GM18519 (cell line): Measurements from ENCODE around the gene SEMA3D.

Experiments
- ATAC-seq: cut with Tn5 transposase; IDR thresholded peaks from one replicate; pipeline ENCODE4 v1.9.1; 2021; ENCODE audit warnings: mild to moderate bottlenecking, moderate library complexity; ENCODE audit not compliant: unreplicated experiment, low FRiP score

SEMA3D gene

DNA sequence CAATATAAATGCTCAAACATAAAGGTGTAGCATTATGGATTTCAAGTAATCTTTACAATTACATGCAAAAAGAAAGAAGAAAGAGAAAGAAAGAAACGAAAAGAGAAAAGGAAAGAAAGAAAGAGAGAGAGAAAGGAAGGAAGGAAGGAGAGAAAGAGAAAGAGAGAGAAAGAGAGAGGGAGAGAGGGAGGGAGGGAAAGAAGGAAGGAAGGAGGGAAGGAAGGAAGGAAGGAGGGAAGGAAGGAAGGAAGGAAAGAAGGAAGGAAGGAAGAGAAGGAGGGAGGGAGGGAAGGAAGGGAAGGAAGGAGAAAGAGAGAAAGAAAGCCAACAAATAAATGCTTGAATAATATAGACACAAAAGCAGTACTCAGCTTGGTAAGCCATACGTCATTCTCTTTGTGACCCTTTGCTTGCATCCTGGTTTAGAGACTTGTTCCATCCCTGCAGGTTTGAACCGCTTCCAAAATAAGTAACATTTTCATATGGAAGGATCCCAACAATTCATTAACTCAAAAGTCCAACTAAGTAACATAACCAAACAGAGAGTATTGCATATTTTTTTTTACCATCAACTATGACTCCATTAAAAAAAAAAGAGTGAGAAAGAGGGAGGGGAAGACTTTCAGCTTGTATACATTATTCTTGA lies 95.8 kb downstream of the SEMA3D start:
- ATAC-seq: no peak

DNA sequence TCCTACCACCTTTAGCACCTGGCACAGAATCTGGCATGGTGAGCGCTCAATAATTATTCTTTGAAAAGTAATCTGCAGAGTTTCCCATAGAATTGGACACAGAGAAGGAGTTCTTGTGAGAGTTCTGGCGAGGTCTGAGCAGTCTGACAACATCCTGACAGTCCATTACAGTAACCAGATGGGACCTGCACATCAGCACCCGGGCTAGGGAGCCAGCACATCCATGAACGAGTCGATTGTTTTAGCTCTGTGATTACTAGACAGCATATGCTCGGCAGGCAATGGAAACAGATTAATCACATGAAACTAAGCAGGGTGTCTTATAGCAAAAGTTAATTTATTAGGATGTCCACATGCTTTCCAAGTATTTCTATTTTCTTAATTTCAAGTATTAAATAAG lies 96.7 kb downstream of the SEMA3D start:
- ATAC-seq: no peak

GRCh38 chr7:85081846-85082245 lies 105.0 kb downstream of the SEMA3D start:
- ATAC-seq: no peak

- no peak for ATAC-seq
Measured at GRCh38 chr7:85081392-85081791, 105.5 kb downstream of the SEMA3D start.

DNA sequence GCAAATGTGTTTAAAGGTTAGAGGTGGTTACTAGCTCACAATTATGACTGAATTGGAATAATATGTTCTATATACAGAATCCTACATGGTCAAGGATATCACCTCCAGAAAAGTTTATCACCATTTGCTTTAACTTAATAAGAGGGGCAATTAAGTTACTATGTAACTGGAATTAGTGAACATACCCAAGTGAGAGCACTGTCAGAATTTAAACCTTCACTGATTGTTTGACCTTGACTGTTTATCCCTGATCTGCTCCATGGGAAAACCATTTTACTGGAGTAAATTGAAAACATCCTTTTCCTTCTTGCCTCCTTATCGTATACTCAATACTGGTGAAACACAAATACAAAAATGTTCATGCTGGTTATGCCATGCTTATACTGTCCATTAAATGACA lies 107.4 kb downstream of the SEMA3D start:
- no peak for ATAC-seq

GRCh38 chr7:85078181-85078580 lies 108.7 kb downstream of the SEMA3D start:
- ATAC-seq: no peak

DNA sequence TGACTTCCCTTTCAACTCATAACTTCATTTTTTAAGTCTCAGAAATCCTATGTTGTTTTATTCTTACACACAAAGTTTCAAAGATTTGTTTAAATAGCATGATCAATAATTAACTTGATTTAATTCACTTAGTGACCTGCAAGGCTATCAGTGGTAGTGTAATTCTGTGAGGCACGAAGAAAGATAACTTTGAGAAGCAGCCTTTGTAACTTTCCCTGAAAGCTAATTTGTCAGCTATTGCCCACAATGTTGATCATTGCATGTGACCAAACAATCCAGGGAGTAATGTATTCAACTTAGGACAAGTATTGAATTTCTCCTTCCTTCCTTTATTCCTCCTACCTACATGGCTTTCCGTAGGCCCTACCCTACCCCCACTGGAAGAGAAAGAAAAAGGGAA lies 111.0 kb downstream of the SEMA3D start:
- no peak for ATAC-seq

DNA sequence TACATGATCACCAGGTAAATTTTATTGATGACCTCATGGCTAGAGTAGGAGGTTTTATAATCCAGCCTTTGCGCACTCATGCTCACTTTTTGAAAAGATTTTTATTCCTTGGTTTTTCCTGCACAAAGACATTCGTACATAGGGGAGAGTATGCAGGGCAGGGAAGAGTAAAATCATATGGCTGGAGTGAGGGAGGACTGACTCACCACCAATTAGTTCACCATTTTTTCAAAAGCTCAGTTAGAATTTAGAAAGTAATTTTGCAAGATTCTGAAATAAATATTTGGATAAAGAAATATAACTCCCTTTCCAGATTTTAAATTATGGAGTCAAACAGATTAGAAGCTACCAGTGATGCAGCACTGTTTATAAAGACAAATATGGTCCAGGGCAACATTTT lies 111.9 kb downstream of the SEMA3D start:
- no peak for ATAC-seq

- ATAC-seq: no peak
Measured at GRCh38 chr7:85074016-85074415, 112.8 kb downstream of the SEMA3D start.

GRCh38 chr7:85070967-85071628 lies 115.8 kb downstream of the SEMA3D start:
- no peak for ATAC-seq

DNA sequence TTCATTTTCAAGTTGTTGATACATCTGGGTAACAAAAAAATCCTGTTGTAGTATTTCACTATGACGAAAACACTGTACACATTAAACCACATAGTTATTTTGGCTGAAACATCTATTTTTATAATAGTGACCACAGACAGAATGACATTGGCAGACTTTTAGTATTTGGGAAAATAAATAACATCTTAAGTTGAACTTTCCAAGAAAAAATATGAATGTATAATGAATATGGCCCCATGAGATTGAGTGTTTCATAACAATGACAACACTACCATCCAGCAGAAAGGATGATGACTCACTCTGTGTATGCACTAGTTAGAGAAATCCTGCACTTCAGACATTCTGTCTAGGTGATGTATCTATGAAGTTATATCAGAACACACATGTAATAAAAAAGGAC lies 118.1 kb downstream of the SEMA3D start:
- ATAC-seq: no peak

GRCh38 chr7:85067371-85067770 lies 119.5 kb downstream of the SEMA3D start:
- ATAC-seq: no peak

DNA sequence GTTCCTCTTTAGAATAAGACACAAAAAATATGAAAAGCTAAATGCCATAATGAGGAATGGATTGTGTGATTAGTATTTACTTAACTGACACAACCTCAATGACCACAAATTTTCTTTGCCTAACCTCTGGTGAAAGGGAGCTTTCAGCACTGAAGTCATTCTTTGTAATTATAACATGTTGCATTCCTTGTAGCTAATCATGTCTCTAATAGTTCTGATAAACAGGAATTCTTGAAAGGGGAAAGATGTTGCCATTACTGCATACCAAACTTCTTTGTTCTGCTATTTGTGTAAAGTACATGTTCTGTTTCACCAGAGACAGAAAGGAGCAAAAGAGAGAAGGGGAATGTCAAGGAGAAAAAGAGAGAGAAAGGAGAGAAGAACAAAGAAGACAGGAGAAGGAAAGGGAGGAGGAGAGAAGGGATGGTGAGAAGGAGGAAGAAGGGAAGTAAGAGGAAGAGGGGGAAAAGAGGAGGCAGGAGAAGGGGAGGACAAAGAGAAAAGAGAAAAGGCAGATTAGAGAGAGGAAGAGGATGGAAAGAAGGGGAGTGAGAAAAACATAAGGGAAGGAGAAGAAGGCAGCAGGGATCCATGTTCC lies 120.9 kb downstream of the SEMA3D start:
- ATAC-seq: no peak

- ATAC-seq: no peak
Measured at GRCh38 chr7:85065306-85065705, 121.5 kb downstream of the SEMA3D start.

- no peak for ATAC-seq
Measured at GRCh38 chr7:85062651-85063050, 124.2 kb downstream of the SEMA3D start.

DNA sequence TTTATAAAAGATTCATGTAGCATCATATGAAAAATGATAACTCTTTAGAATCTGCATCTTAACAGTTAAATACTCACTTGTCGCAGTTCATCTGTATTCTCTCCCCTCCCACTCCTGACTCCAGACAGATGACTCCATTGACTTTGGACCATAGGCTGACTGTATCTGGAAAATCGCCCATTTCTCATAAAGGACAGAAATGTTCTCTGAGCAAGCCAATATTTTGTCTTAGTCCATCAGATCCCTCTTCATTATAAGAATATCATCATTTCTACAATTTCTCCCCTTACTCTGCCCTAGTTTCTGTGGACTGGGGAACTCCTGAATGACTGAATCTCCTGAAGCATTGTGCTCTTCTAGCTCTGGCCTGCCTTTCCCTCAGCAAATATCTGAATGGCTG lies 125.4 kb downstream of the SEMA3D start:
- ATAC-seq: no peak

DNA sequence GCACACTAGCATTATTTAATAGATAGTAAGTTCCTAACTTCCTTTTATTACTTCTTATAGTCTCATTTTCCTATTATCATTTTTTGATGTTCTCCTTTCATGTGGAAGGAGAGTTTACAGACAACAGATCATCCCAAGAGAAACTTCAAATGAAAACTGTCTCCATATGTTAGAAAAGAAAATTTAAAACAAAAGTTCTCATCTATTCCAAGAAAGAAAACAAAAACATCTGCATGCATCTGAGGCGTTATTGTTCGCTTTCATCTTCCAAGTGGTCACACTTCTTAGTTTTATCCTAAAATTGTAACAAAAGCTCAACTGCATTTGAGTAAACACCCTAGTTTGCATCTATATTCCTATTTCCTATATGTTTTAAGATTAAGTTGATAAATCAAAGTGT lies 126.2 kb downstream of the SEMA3D start:
- ATAC-seq: no peak

- ATAC-seq: no peak
Measured at GRCh38 chr7:85055906-85056305, 130.9 kb downstream of the SEMA3D start.

DNA sequence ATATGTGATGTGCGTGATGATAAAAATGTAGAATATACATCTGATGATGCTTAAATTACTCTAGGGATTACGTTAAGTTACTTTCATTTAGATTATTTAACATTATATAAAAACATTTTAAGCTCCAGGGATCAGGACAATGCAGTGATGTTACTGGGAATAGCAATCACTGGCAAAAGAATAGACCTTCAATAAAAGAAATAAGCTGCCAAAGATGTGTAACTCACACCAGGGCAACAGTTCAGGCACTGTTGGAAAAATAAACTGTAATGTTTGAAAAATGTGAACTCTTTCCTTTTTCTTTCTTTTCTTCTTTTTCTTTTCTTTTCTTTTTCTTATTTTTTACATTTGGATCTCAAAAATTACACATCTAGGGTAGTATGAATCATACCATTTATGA lies 131.7 kb downstream of the SEMA3D start:
- no peak for ATAC-seq

- ATAC-seq: no peak
Measured at GRCh38 chr7:85054306-85054705, 132.6 kb downstream of the SEMA3D start.

GRCh38 chr7:85052894-85053293 lies 134.0 kb downstream of the SEMA3D start:
- ATAC-seq: no peak
